GM18505 (cell line): ENCODE data around the gene IGDCC3.

Source experiments
- ATAC-seq: cut with Tn5 transposase; IDR thresholded peaks from one replicate; pipeline ENCODE4 v1.9.1; 2021; ENCODE audit not compliant: unreplicated experiment
- POLR2A ChIP-seq: IDR thresholded peaks from 4 replicates; pipeline ENCODE4 v1.6.1; 2011; ENCODE audit warnings: borderline replicate concordance; ENCODE audit not compliant: insufficient read depth, insufficient read length; ENCODE audit errors: extremely low read depth

Gene IGDCC3

GRCh38 chr15:65346856-65347598 is 30.8 kb downstream of the IGDCC3 start:
- ATAC-seq = no peak
- no peak for TF ChIP-seq POLR2A

DNA sequence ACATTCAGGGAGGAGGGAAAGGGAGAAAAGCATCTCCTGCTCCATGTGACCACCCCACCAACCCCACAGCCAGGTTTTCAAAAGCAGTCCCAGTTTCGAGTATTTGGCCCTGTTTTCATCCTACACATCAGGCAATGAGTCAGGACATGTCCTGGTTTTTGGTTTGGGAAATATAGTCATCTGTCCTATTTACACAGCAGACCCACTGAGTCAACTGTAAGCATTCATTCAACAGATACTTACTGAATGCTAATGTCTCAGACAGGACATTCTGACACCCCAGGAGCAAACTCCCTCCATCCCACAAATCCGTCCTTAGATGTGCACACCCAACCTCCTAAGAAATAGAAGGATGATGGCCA is 32.9 kb downstream of the IGDCC3 start:
- no peak for TF ChIP-seq POLR2A

GRCh38 chr15:65344214-65344913 is 33.4 kb downstream of the IGDCC3 start:
- ATAC-seq = no peak

More for the DNA sequence above, 32.9 kb downstream of the IGDCC3 start:
- no peak for ATAC-seq

DNA sequence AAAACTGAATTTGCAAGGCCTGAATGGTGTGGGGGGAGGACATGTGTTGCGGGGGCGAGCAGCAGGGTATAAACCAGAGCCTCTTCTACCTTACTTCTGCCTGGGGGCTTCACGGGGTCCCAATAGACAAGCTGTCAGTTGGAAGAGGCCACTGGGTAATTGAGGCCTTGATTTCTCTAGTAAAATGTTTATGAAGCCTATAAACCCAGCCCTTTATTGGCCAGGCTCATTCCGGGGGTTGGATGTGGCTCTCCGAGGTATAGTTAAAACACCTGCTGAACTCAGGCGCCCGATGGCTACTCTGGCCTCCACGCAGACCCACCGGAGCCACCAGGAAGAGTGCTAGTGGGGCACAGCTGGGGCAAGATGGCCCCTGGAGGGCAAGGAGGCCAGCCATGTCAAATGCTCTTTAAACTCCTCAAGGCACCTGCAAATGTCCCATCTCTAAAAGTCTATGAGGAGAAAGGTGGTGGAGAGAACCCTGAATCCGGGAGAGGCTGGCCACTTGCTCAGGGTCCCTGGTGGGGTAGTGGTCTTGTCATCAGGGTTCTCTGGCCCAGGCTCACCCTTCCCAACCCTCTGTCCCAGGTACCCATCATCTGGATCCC is 34.3 kb downstream of the IGDCC3 start:
- no peak for TF ChIP-seq POLR2A

More at GRCh38 chr15:65344214-65344913, 33.4 kb downstream of the IGDCC3 start:
- no peak for TF ChIP-seq POLR2A

GRCh38 chr15:65342493-65342892 is 35.3 kb downstream of the IGDCC3 start:
- ATAC-seq = no peak
- no peak for TF ChIP-seq POLR2A

More for the DNA sequence above, 34.3 kb downstream of the IGDCC3 start:
- no peak for ATAC-seq

- no peak for ATAC-seq
- no peak for TF ChIP-seq POLR2A
Measured at GRCh38 chr15:65339920-65340319, 37.9 kb downstream of the IGDCC3 start.

DNA sequence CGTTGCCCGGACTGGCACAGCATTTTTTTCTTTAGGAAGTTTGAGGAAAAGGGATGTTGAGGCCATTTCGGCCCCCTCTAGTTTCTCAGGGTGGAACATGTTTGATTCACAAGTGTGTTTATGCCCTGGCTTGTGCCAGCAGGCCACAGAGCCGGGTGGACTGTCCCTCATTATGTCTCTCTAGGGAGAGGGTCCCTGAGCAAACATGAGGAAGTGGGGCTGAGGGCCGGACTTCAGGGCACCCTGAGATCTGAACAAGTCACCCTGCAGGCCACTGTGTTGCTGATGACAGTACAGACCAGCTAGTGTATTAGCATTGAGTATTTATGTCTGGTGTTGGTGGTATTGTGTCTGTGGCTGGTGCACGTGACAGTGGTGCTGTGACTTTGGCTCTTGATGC is 38.4 kb downstream of the IGDCC3 start:
- TF ChIP-seq POLR2A = no peak
- ATAC-seq = no peak

- no peak for TF ChIP-seq POLR2A
- no peak for ATAC-seq
Measured at GRCh38 chr15:65338823-65339222, 39.0 kb downstream of the IGDCC3 start.

- ATAC-seq = no peak
Measured at GRCh38 chr15:65338366-65338765, 39.4 kb downstream of the IGDCC3 start.

GRCh38 chr15:65337436-65338070 is 40.2 kb downstream of the IGDCC3 start:
- no peak for ATAC-seq
- no peak for TF ChIP-seq POLR2A

More at GRCh38 chr15:65338366-65338765, 39.4 kb downstream of the IGDCC3 start:
- no peak for TF ChIP-seq POLR2A

DNA sequence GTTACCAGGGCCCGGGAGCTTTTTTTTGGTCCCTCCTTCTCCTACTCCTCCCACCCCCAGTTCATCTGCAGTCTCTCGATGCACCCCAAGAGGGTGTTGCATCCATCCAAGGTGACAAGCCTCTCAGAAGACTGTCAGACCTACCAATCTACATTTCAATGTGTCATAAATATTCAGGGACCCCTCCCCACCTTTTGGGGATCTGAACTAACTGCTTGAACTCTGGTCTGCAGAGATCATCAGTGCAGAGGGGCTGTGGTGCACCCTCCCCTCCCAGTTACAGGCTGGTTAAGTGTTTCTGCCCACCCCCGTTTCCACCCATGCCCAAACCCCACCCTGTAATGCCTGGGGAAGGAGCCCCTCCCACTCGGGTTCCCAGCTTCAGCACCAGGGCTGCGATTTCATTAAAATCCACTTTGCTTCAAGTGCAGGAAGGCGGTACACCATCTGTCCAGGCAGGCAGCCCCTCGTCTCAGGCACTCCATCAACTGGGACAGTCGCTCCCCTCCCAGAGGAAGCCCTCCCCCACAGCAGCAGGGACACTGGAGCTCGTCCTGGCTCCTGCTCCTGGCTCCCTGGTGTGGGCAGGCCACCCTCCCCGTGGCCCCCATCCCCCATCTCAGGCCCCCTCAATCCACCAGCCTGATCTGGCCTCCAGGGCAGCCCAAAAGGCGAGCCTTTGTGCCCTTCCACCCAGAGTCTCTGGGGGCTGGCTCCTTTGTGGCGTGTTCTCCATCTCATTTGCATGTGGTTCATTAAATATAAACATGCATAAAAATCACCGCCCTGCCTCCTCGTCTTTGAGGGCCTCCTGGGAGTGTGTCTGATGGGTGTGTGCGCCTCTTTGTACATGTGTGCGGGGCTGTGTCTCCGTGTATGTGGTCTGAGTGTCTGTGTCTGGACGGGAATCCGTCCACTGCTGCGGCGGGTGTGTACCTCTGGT is 41.0 kb downstream of the IGDCC3 start:
- TF ChIP-seq POLR2A = no peak
- ATAC-seq = no peak

GRCh38 chr15:65335278-65336055 is 42.3 kb downstream of the IGDCC3 start:
- no peak for TF ChIP-seq POLR2A

DNA sequence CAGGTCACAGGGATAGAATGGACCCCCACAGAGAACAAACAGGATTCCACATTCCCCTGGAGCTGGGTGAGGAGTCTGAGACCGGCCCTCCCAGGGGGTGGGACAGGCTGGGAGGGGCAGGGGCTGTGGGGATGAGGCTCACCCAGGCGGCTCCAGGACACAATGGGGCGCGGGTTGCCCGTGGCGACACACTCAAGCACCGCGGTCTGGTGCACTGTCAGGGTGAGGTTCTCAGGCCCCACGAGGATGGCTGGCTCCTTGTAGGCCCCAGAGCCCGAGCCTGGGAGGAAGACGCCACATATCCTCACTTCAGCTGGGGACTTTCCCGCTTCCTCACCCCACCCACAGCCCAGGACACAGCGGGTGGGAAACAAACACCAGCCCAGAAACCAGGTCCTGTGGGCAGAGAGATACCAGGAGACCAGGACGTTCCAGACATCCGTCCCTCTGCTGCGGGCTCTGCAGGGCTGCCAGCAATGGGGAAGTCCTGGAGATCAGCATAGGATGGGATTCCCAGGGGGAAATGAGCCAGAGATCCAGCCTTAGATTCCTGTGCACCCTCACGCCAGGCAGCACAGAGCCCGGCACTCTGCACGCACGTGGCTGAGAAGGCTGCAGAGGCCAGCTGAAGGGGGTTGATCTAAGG is 43.1 kb downstream of the IGDCC3 start:
- no peak for ATAC-seq
- no peak for TF ChIP-seq POLR2A

More at GRCh38 chr15:65335278-65336055, 42.3 kb downstream of the IGDCC3 start:
- no peak for ATAC-seq
